ENCODE data around the gene SLC66A3.
"Not testable (repeated sequence)": the region's sequence is repeated elsewhere in the genome, so short reads cannot be mapped to it uniquely, and the experiment has no call there.

Gene SLC66A3

DNA sequence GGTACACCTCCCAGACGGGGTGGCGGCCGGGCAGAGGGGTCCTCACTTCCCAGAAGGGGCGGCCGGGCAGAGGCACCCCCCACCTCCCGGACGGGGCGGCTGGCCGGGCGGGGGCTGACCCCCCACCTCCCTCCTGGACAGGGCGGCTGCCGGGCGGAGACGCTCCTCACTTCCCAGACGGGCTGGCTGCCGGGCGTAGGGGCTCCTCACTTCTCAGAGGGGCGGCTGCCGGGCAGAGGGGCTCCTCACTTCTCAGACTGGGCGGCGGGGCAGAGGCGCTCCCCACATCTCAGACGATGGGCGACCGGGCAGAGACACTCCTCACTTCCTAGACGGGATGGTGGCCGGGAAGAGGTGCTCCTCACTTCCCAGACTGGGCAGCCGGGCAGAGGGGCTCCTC lies 9.8 kb downstream of the SLC66A3 start:
- DNase-seq = not testable (repeated sequence)

DNA sequence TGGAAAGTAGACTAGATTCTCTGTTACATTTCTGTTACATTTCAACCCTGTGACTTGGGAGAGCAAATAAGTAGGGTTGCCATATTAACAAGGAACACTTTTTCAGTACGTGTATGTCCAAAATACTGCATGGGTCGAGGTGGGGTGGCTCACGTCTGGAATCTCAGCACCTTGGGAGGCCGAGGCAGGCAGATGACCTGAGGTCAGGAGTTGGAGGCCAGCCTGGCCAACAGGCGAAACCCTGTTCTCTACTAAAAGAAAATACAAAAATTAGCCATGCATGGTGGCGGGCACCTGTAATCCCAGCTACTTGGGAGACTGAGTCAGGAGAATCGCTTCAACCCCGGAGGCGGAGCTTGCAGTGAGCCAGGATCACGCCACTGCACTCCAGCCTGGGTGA lies 11.2 kb downstream of the SLC66A3 start:
- no peak for DNase-seq

DNA sequence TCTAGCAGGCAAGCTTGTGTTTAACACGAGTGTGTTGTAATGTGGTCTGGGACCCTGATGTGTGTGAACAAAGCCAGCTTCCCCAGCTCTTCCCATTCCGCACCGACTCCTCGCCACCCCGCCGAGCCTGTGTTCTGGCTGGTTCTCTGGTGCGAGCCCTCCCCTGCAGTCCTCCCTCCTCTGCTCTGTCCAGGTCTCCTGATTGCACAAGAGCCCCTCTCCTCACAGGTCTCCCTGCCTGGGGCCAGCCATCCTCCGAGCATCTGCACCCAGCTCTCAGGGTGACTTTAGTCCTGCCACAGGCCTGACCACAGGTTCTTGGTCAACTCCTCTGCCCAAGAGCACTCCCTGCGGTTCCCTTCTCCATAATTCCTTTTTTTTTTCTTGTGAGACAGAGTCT lies 13.2 kb downstream of the SLC66A3 start:
- DNase-seq = no peak

DNA sequence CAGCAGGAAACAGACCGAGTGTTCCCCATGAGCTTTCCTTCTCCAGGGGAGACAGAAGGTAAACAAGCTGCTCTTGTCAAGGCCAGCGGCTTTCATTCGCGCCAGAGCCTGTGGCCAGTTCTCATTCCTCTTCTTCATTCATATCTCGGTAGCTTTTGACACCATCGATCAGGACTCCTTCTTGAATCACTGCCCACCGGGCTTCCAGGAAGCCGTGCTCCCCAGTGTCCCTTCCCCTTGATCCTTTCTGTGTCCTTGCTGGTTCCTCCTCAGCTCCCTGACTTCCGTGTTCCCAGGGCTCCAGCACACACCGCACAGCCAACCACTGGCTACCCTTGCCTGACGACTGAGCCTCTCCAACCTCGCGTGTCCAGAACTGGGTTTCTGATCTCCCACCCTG lies 14.1 kb downstream of the SLC66A3 start:
- no peak for DNase-seq

DNA sequence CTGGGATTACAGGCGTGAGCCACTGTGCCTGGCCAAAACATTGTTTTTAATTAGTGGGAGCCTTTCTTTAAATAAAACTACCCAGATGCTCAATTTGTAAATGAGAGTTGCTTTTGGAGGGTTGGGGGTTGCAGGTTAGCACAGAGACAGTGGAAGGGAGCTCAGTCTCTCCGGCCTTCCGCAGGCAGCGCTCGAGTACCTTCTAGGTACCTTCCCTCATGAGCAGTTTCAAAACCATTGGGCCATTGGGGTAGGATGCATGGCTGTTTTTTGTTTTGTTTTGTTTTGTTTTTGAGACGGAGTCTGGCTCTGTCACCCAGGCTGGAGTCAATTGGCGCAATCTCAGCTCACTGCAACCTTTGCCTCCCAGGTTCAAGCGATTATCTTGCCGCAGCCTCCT lies 19.0 kb downstream of the SLC66A3 start:
- DNase-seq = no peak

DNA sequence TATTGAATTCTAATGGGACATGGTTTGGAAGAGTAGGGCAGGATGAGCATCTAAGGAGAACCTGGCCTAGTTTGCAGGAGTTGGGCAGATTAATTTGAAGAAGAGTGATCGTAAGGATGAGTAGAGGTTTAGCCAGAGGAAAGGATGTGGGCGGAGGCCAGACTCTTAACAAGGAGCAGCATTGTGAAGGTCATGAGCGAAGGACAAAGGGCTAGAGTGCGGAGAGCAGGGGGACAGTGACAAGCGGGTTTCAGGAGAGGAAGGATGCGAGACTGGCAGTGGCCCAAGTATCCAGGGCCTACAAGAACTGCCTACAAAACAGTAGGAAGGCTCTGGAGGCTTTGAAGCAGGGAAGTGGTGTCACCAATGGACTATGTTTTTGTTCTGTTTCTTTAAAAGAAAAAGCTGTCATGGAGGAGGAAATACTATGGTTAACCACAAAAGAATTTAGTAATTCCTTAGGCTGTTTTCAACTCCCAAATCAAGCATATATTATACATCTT lies 20.1 kb downstream of the SLC66A3 start:
- no peak for DNase-seq

DNA sequence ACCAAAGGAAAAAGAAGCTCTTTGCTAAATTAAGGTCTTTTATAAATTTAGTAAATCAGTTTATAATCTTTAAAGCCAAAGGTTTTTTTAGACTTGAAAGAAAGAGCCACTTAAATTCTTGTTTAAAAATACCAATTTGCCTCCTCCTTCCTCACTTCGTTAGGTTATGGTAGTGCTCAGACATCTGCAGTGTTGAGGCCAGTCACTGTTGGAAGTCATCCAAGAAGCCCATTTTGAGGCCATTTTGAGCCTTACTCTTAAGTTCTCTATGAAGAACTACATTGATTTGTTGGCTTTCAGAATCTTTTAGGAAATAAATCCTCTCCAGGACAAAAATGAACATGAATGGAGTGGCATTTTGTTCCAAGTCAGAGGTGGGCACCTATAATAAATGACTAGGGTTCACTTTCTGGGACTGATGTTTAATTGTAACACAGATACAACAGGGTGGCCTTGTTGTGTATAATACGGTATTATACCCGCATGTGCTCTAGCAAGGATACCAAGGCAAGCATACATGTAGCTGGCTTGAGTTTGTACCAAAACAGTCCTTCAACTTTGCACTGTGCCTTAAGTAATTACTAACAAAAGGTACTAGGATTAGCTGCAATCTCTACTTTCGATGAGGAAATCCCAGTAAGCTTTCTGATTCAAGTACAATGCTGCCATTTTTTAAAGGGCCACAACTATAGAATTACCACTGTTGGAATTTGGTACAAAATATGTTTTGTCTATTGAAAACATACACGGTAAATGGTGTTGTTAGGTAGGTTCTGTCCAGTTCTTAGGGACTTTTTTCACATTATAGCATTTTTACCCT lies 22.8 kb downstream of the SLC66A3 start:
- no peak for DNase-seq

DNA sequence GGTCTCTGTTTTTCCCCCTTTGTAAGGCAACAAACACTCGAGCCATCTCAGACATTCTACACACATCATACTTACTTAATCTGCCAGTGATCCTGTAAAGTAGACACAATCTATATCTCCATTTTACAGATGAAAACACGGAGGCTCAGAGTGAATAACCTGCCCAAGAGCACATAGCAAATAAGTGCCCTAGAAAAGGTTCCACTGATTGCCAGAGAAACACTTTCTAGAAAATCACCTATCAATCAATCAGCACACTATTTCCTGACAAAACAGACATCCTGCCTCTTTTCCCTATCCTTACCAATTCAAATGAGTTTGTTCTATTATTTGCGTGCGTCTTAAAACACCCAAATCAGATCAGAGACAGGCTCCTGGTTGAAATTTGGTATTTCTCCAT lies 23.9 kb downstream of the SLC66A3 start:
- DNase-seq = no peak

DNA sequence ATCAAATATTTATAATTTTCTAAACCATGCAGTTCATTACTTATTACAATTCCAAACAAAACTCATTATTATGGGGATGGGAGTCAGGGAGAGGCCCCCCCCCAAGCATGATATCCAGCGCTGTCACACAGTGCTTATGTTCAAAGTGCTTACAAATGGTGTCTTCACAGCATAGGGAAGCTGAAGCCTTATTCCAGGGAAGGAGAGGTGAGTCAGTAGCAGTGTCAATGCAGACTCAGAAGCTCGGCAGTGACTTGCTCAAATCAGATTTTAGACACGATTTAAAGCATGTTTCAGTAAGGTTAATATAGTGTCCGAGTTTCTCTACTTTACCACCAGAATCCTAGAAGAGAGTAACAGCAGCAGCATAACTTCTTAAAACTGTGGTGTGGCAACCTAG lies 24.6 kb downstream of the SLC66A3 start:
- DNase-seq = no peak

DNA sequence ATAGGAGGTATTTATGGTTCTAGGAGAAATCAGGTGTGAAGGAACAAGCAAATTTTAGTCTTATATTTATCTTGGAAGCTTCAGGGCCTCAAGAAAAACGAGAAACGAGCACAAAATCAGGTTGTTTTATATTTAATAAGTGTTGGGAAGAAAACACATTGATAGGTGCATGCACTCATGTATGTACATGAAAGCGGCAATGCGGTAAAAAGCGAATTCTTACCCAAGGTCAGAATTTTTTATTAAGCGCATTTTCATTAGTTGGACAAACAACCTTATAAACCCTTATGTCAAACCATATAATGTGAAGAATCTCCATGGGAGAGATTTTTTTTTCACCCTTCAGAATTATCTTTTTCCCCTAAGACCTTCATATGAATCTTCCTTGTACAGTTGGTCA lies 25.4 kb downstream of the SLC66A3 start:
- no peak for DNase-seq

DNA sequence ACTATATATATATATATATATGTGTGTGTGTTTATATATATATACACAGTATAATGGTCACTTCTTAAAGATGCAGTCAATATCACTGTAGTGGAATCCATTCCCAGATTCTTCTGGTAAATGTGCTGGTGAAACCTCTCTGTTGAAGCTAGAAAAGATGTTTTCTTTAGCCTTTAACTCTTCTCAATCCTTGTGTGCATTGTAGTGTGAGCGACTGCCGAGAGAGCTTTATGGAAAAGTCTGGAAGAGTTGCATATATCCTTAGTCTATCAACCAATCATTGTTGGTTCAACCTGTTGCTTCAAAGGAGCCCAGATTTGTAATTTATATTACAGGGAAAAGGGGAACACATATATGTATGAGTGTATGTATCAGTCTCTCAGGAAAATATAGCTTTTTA lies 27.7 kb downstream of the SLC66A3 start:
- no peak for DNase-seq

DNA sequence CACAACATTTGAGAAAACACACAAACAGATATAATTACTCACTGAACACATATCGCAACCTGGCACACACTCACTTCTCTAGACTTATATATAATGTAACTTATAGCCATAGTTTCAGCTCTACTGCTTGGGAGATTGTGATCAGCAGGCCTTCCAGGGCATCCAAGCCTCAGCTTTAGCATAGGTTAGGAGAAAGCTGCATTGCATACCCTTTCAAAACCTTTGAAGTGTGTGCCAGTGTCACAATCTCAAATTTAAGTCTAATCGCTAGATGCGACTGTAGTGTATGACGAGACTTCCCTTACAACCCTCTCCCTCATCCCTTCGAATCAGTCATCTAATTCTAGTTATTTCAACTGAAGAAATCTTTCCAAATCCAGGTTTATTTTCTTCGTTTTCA lies 30.9 kb downstream of the SLC66A3 start:
- DNase-seq = no peak

DNA sequence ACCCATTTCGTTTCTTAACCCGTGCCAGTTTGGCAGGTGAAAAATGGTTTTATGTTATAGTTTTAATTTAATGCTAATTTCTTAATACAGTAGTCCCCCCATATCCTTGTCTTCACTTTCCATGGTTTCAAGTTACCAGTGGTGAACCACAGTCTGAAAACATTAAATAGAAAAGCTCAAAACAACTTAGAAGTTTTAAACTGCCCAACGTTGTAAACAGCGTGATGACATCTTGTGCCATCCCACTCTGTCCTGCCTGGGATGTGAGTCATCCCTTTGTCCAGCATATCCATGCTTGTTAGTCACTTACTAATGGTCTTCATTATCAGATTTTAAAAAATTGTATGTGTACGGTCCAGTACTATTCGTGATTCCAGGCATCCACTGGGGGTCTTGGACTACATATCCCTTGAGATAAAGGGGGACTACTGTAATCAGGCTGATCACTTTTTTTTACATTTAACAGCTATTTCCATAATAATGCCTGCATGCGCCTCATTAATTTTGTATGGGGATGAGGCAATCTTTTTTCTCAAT lies 31.9 kb downstream of the SLC66A3 start:
- DNase-seq = no peak

DNA sequence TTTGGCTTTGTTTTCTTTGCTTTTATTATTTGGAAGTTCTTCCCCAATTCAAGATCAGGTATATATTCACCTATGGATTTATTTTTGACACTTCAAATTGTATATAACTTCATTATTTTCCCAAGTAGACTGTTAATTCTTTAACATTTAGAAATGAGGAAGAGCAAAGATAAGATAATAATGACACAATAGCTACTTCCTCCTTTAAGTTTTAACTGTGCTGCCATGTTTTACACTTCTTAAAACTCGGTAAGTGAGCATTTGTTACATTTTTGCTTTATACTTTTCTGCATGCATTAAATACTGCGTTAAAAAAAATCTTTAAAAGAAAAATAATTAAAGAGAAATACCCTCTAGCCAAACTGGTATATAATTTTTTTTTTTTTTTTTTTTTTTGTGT lies 32.5 kb downstream of the SLC66A3 start:
- no peak for DNase-seq

DNA sequence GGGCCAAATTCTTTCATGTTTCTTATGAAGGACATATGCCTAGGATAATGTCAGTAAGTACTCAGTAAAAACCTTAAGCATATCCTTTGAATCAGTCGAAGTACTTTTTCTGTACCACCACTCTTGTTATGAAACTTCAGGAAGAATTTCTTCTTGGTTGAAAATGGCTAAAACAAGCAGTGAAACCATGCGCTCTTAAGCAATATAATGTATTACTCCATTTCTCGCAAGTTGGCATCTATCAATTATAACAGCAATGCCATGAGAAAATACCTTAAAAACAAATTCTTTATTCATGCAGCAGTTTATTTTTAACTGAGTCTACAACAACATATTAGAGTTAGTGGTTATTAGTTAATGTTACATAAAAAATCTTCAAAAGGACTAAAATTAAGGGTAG lies 41.0 kb downstream of the SLC66A3 start:
- DNase-seq = no peak

DNA sequence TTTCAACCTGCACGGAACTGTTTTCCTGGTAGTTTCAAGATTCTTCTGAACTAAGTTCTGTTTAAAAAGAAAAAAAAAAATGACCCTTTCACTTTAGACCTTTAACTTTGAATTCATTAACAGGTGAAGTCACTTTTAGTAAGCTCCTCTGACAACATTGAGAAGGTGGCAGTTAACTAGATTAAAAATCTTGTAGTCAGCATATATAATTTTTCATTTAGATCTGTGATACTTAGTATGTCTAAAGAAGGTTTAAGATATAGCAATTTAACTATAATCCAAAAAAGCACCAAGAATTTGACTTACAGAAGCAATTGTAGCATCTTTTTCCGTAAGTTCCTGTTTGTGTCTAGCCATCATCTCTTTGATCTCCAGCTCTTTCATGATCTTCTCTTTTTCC lies 45.4 kb downstream of the SLC66A3 start:
- DNase-seq = no peak

DNA sequence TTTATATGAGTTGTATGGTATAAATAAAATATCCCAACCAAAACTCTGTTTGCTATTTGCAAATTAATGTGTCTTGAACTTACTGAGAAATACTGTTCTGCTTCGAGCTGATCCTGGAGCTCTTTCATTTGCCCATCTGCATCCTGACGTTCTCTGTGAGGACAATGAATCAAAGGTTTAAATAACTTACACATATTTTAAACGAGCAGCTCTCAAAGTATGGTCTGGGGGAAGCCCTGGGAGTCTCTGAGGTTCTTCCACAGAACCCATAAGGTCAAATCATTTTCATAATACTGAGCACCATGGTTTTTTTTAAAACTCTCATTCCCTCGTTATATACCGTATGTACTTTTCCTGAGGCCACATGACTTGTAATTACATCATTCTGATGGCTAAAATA lies 46.7 kb downstream of the SLC66A3 start:
- no peak for DNase-seq

DNA sequence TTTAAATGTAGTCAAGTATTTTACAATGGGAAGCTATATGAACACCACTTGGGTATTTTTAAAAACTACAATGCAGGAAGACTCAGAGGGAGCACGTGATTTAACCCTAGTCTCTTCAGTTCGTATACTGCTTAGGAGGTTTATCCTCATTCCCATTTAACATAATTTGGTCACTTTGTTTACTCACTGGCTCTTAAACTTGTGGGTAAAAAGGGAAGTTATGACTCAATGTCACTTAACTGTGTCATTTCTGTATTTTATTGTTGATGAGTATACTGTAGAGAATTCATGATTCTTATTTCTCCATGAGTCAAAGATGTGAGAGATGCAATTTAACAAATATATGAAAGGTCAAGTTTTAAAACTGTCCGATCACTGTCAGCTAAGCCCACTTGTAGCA lies 48.2 kb downstream of the SLC66A3 start:
- no peak for DNase-seq

DNA sequence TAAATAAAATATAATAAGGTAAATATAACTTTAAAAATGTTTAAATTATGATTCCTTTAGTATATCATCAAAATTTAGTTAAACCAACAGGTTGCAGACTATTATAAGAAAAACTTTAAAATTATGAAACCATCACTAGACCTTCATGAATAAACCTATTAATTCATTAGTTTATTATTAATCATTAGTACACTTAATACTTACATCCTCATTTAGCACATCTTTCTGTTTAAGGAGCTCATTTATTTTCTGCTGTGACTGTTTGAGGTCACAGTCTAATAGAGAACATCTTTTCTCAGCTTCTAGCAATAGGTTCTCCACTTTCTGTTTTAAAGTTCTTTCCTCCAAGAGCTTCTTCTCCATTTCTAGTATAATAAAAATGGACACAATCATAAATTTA lies 52.8 kb downstream of the SLC66A3 start:
- DNase-seq = no peak

DNA sequence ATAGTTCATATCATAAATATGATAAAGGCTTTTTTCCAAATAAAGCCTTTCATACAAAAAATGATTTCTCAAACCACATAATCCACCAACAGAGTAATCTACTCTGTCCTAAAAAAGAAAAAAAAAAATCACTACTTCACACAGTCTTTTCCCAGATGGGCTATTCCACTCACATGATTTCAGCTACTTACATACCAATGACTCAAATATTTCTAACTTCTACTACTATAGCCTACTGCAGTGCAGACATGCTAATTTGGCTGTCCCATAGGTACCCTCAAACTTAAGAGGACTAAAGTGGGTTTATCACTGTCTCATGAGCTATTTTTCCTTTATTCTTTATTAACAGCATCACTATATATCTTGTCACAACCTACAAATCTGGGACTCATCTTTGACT lies 57.4 kb downstream of the SLC66A3 start:
- DNase-seq = no peak

DNA sequence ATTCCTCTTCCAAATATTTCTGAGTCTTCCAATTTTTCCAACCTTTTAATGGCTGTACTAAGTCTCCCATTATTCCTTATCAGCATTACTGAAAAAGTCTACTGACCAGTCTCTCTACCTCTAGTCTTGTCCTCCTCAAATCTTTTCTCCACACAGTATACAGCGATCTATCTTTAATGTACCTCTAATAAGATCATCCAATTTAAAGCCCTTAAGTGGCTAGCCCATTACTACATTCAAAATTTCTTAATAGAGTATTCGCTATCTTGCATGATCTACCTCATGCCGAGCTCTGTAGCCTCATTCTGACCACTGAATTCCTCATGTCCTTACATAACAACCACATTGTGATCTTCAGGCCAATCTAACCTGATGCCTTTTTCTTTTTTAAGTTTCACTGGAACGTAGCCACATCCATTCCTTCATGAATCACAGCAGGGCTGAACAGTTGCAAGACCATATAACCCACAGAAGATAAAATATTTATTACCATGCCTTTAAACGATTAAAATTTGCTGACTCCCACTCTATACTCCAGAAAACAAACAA lies 57.9 kb downstream of the SLC66A3 start:
- no peak for DNase-seq

DNA sequence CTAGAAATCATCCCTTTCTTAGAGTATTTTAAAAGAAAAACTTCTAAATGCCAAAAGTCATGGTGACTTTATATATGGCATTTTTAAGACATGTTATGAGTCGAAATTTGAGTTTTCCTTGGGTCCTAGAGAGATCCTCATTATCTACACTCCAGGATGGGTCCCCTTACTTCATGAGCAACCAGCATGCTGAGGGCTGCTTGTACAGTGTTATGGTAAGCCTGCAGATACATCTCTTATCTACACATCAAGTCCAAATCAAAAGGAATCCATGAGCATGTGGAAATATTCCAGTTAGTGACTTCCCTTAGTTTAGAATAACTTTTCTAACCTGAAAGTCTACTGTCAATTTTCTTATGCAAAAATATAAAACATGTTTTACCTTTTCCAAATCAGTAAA lies 58.7 kb downstream of the SLC66A3 start:
- DNase-seq = no peak

DNA sequence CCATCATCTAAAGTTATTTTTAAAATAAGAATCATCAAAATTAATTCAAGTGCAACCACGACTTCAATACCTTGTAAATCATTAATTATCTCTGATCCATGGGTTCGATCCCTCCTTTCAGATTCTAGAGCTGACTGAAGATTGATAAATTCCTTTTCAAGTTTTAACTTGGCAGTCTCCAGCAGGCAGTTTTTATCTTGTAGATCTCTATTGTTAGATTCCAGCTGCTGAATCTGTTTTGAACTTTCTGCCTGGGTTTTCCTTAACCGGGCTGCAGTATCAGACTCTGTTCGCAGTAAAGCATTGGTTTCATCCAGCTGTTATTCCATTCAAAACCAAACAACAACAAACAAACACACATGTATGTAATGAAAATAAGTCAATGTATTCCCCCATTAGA lies 59.5 kb downstream of the SLC66A3 start:
- no peak for DNase-seq

DNA sequence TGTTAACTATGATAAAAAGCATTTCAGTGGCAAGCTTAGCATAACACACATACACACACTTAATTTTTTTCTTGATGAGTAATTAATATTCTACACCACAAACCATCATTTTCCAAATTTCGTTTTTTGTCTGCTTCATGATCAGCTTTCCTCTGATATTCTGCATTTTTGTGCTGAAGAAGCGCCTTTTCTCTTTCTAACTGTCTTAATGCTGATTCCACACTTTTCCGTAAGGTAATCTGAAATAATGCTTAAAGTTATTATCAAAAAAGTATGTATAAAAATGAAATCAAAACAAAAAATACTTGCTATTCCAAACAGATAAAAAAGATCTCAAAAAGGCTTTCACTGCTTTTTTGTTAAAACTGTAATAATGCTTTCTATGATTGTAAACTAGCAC lies 60.1 kb downstream of the SLC66A3 start:
- DNase-seq = no peak

DNA sequence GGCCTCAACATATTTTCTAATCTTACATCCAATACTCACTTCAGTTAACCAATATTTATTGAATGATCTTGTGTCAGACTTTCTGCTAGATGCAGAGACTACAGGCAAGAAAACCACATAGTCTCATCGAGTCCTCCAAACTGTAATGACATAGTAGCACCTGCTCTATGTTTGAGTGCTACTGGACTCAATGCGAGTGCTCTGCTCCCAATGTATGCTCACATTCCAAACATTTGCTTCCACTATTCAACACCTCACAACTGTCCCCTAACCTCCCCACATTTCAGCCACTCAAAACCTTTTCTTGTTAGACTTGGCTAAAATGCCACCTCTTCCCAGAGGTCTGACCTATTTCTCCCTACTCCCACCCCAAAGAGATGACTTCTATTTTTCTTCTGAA lies 65.2 kb downstream of the SLC66A3 start:
- DNase-seq = no peak
